ENCODE results near the gene PDIA4. TPM values are rescaled to one million over a fixed set of nuclear protein-coding genes. Genes with fewer than 3 reads are reported as not detected.

PDIA4 gene
- total and polyA plus RNA-seq, 2 of the 8 experiments (the other 6 are each of a cell fraction or from before 2014, with no cell fraction given): 119 to 303 TPM

DNA sequence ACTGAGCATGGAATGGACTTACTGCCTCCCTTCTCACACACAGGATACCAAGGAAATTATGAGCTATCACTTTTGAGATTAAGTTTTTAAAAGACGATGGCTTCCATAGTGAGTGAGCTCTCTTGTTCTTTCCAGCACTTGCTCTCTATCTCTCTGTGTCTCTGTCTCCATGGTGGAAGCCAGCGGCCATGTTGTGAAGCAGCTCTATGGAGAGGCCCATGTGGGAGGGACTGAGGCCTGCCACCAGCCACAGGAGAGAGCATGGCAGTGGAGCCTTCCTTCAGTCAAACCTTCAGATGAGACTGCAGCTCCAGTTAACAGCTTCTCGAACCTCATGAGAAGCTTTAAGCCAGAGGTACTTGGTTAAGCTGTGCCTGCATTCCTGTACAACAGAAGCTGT lies 20.5 kb upstream of the PDIA4 start:
- Histone ChIP-seq H3K4ac (replicated peaks; ENCODE audit: insufficient read length, low read depth, low read length) (no peak overlapping the region), H2BK5ac (ENCODE audit: low read depth, low read length) (no peak overlapping the region), H4K20me1 (replicated peaks in 1 of 2; ENCODE audit: control insufficient read depth in 1 of 2, insufficient read depth in 2 of 2, low read length in 2 of 2) (no peaks in the 10 kb centered on the region), H2BK12ac (ENCODE audit: low read depth, low read length) (no peak overlapping the region), H2BK15ac (ENCODE audit: low read length) (no peak overlapping the region), H3K79me1 (ENCODE audit: low read depth, low read length) (no peaks in the 10 kb centered on the region), H2BK20ac (ENCODE audit: low read length) (no peak overlapping the region), H2AFZ (ENCODE audit: low read length) (no peak overlapping the region), H3K4me2 (ENCODE audit: insufficient read depth in 1 of 2, low read depth in 2 of 2, low read length in 2 of 2) (no peak overlapping the region), H3K36me3 (ENCODE audit: control insufficient read depth in 2 of 4, insufficient read depth in 4 of 4, low read length in 3 of 4) (no peaks in the 10 kb centered on the region), H4K8ac (ENCODE audit: extremely low read depth, insufficient read depth, low read length) (no peak overlapping the region), H3K4me1 (replicated peaks in 1 of 4; ENCODE audit: control insufficient read depth in 3 of 4, insufficient read depth in 4 of 4, low read length in 3 of 4) (no peaks in the 10 kb centered on the region), H3K56ac (replicated peaks; ENCODE audit: insufficient read length, low read depth, low read length) (no peak overlapping the region), H3K27ac (ENCODE audit: low read depth, low read length) (no peak overlapping the region), H3K18ac (ENCODE audit: extremely low read depth, low read length) (no peak overlapping the region), H2AK5ac (ENCODE audit: low read depth, low read length) (no peak overlapping the region), H2BK120ac (replicated peaks; ENCODE audit: low read depth, low read length) (no peak overlapping the region), H4K91ac (replicated peaks; ENCODE audit: insufficient read length, low read length) (no peak overlapping the region), H3K9me3 (ENCODE audit: insufficient read depth in 2 of 2, low read depth in 1 of 2, low read length in 1 of 2) (no peaks in the 10 kb centered on the region), H3K23ac (ENCODE audit: insufficient read length) (no peak overlapping the region), H3K9ac (replicated peaks in 1 of 4; ENCODE audit: extremely low read depth in 1 of 4, low read depth in 3 of 4, low read length in 3 of 4) (no peak overlapping the region), H3K4me3 (ENCODE audit: extremely low read depth in 1 of 4, insufficient read depth in 2 of 4, low read depth in 3 of 4, low read length in 4 of 4) (no peak overlapping the region), H4K5ac (ENCODE audit: insufficient read length, low read depth, low read length) (no peak overlapping the region), H3K23me2 (ENCODE audit: low read depth, low read length) (no peaks in the 10 kb centered on the region), H3K79me2 (ENCODE audit: control insufficient read depth in 1 of 2, insufficient read depth in 2 of 2, low read length in 2 of 2) (no peaks in the 10 kb centered on the region), H3K14ac (ENCODE audit: insufficient read length) (no peak overlapping the region), H3K27me3 (replicated peaks in 1 of 4; ENCODE audit: control insufficient read depth in 3 of 4, extremely low read depth in 1 of 4, insufficient read depth in 3 of 4, low read length in 3 of 4) (no peaks in the 10 kb centered on the region)
- no peak for DNase-seq (ENCODE audit: low read depth in 1 of 2, low spot score in 2 of 2)
- 48% methylated on average over 3 of the region's 3 CpGs; no CpG with 5 or more reads in 1 of the 2 experiments for WGBS, 2 experiments (ENCODE audit: extremely low coverage in 1 of 2, insufficient coverage in 1 of 2, insufficient read length in 1 of 2, insufficient replicate concordance in 2 of 2, low coverage in 1 of 2, low lambda C conversion rate in 2 of 2, missing lambda C conversion rate in 1 of 2)
- ChIA-PET POLR2A (ENCODE audit: partially characterized antibody) (interaction anchor here (0.9 kb wide), 1 partner anchor 20 kb away, joined by 3 read pairs; no protein-coding TSS in a partner anchor), CTCF (ENCODE audit: partially characterized antibody) (interaction anchor here (0.6 to 2.3 kb wide), 5 partner anchors 12 to 1306 kb away, joined by 3 to 10 read pairs (median 7); no protein-coding TSS in a partner anchor)
- FAIRE-seq: no peak
- no peak for TF ChIP-seq CTCF (IDR thresholded peaks at IDR 0.05; ENCODE audit: control extremely low read depth in 1 of 3, insufficient read depth in 1 of 3, low read depth in 1 of 3, low read length in 3 of 3)
- no peak for TF ChIP-seq BRCA1 (IDR thresholded peaks at IDR 0.05; ENCODE audit: low read depth, low read length)
- no peak for TF ChIP-seq RBBP5 (IDR thresholded peaks at IDR 0.05; ENCODE audit: borderline replicate concordance, low read depth, low read length)
- no peak for TF ChIP-seq TAF7 (optimal IDR thresholded peaks at IDR 0.05; ENCODE audit: borderline replicate concordance, low read depth, low read length)
- no peak for TF ChIP-seq MAX (IDR thresholded peaks at IDR 0.05)
- TF ChIP-seq NRF1 (IDR thresholded peaks at IDR 0.05; ENCODE audit: low read depth, low read length): no peak
- no peak for TF ChIP-seq ZNF274 (IDR thresholded peaks at IDR 0.05; ENCODE audit: borderline replicate concordance, extremely low read depth, low read length)
